GM19438 (cell line): ENCODE results near the gene ZBTB48.

Experiments used
- ATAC-seq: cut with Tn5 transposase; IDR thresholded peaks from one replicate; pipeline ENCODE4 v1.9.1; 2021; ENCODE audit warnings: low read depth; ENCODE audit not compliant: unreplicated experiment

ZBTB48 gene

GRCh38 chr1:6603915-6604558 lies 24.2 kb downstream of the ZBTB48 start:
- ATAC-seq = no peak

- peak; percentile 34 for ATAC-seq
These were observed 33.0 kb downstream of the ZBTB48 start for GRCh38 chr1:6612641-6613360.

DNA sequence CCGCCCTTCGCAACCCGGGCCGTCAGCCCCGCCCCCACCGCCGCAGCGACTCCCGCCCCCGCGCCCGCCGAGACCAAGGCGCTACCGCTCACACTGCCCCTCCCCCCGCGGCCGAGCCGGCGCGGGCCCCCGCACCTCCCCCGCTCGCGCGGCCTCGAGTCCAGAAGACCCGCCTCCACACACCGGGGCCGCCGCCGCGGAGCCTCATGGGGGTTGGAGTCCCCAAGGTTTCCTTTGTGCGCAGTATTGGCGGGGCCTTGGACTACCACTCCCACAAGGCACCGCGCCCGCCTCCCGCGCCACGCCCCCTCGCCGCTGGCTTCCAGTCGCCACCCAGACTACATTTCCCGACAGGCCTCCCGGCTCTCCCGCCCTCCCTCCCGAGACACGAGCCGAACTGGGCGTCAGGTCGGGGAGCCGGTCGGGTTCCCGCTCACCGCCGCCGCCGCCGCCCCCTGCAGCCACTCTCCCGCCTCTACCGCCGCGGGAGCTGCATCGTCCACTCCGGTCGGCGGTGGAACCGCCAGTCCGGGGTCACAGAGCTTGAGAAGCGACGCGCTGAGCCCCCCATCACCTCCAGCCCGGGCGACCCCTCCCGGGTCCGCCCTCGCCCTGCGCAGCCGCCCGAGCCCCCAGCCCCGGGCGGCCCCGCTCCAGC lies 33.7 kb downstream of the ZBTB48 start, which contains the start of gene PHF13:
Gene PHF13, plus strand, starts transcription at position 371 of the 658 bp plus-strand sequence. CDS start 336 bp downstream, outside the sequence.
- peak; percentile 87 for ATAC-seq

GRCh38 chr1:6614019-6614928 lies 34.5 kb downstream of the ZBTB48 start:
- no peak for ATAC-seq

DNA sequence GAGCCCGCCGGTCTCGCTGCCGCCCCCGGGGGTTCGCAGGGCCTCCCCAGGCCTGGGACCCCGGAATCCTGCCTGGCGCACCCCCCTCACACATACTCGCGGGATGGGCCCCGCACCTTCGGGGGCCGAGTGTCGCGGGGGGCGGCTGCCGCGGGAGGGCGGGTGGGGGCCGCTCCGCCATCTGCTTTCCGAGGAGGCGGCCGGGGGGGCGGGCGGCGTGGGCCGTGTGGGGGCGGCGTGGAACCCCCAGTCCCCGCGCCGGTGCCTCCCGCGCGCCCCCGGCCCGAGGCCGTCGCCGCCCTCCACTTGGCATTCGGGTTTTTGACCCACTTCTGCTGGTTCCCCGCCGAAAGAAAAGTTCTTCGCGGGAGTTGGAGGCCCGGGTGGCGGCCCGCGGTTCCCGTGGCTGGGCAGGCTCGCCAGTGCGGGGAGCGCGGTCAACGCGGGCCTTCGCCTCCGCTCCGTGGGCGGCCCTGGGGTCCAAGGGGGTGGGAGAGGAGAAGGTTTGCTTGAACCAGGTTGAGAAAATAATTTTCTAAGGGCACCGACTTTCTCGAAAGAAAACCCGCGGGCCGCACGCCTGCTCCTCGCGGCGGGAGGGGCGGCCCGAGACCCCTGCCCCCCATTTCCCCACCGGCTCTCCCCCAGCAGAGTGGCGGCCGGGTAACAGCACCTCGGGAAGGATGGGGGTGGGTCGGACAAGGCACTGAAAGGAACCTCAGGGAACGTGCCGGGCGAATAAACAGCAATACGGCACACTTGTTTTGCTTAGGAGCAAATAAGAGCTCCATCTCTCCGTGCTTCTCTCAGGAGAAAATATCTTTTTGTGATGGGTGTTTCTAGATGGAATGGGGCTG lies 35.4 kb downstream of the ZBTB48 start:
- no peak for ATAC-seq

DNA sequence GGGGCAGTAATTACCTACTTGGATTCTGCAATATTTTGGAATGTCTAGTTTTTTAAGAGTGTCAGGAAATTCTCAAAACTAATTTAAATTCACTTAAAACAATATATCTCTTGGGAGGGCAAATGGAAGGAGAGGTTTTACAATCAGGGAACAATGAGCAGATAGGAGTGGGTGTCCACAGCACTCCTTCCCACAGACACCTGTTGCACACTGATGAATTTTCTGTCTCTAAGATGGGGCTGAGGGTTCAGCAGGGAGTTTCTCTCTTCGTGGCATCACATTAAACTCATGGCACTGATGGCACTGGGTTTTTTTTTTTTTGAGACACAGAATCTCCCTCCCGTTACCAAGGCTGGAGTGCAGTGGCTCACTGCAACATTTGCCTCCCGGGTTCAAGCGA lies 39.3 kb downstream of the ZBTB48 start:
- no peak for ATAC-seq

GRCh38 chr1:6621429-6622391 lies 41.9 kb downstream of the ZBTB48 start:
- no peak for ATAC-seq

GRCh38 chr1:6622396-6623152 lies 42.8 kb downstream of the ZBTB48 start:
- ATAC-seq = no peak

DNA sequence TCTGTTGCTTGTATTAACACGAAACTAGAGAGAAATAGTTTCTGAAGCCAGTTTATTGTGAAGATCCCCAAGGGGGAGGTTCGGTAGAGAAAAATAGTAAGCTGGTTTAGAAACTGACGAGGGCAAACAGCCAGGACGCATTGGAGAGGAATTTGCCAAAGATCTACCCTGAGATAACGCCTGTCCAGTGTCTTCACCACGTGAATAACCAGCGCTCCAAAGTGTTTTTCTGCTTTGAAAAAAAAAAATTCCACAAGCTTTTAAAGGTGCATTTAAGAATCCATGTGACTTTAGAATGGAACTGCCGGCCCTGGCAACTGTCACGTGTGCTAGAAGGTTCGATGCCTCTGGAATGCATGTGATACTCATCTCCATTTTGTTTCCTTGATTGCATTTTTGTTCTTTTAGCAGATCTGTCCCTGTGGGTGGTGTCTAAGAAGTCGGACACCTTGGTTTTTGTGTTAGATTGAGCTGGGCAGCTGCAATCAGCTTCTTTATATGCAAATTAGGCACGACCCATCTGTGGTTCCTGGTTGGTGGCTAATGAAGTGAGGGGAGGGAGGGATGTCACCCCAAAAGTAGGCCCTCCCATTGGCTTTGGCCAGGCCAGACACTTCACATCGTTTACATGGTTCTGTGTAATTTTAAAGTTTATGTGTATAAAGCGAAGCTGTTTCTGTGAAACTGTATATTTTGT lies 43.6 kb downstream of the ZBTB48 start:
- no peak for ATAC-seq

- peak; percentile 74 for ATAC-seq
These were observed 45.2 kb downstream of the ZBTB48 start, which contains the start of gene THAP3 for GRCh38 chr1:6624710-6625583. Gene THAP3 (plus strand): TSS chr1:6624868. CDS start chr1:6625219, 351 bp downstream.

GRCh38 chr1:6625584-6626149 lies 45.9 kb downstream of the ZBTB48 start:
- peak; percentile 35 for ATAC-seq

GRCh38 chr1:6627031-6627430 lies 47.2 kb downstream of the ZBTB48 start:
- no peak for ATAC-seq

GRCh38 chr1:6627841-6628545 lies 48.2 kb downstream of the ZBTB48 start:
- ATAC-seq = no peak

DNA sequence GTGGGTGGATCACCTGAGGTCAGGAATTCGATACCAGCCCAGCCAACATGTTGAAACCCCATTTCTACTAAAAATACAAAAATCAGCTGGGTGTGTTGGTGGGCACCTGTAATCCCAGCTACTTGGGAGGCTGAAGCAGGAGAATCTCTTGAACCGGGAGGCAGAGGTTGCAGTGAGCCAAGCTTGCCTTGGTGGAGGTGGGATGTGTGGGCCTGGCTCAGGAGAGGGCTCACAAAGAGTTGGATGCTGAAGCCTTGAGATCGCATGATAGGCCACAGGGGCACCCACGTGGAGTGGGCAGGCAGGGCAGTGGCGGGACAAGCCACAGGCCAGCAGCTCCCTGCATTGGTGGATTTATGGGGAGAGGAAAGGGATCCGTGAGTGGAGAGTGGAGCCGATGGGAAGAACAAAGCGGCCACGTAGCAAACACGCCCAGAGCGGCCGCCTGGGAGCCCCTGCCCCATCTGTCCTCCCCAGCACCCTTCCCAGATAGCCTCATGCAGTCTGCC lies 49.2 kb downstream of the ZBTB48 start:
- ATAC-seq = no peak

GRCh38 chr1:6630027-6630426 lies 50.2 kb downstream of the ZBTB48 start:
- ATAC-seq = no peak
